Testis (tissue), 5 donors: ENCODE data around the gene FBLN5. TPM values are rescaled to one million over a fixed set of nuclear protein-coding genes. Genes with fewer than 3 reads are reported as not detected.
A peak's percentile ranks its signal among the peaks of the same experiment; 100 is the strongest.

ENCODE experiments used
- DNase-seq: peaks from one replicate; pipeline ENCODE4 v3.0.0-alpha.2; 2019
- H3K27ac ChIP-seq, 2 donors: fragments of 200-600 bp; sonication (generic); one replicate each; pipeline ENCODE4 v1.5.1; 2019
- H3K27me3 ChIP-seq: fragments of 200-600 bp; sonication (generic); one replicate; pipeline ENCODE4 v1.5.1; 2019
- H3K36me3 ChIP-seq: fragments of 200-600 bp; sonication (generic); one replicate; pipeline ENCODE4 v1.5.1; 2017; ENCODE audit warnings: low read depth; ENCODE audit errors: missing control alignments
- H3K4me1 ChIP-seq: fragments of 200-600 bp; sonication (generic); one replicate; pipeline ENCODE4 v1.5.1; 2019
- H3K4me3 ChIP-seq, 2 donors: fragments of 200-600 bp; sonication (generic); one replicate each; pipeline ENCODE4 v1.5.1; 2017 to 2019
- H3K9me3 ChIP-seq: fragments of 200-600 bp; sonication (generic); one replicate; pipeline ENCODE4 v1.5.1; 2017
- CTCF ChIP-seq, 3 experiments: fragments of 450-650 bp in 2 of 3; fragments of 200-600 bp in 1 of 3; sonication (generic) in 1 of 3; IDR thresholded peaks; one replicate each; pipeline ENCODE4 v1.5.1; 2016 to 2019; ENCODE audit warnings: antibody characterized with exemption in 3 of 3, mild to moderate bottlenecking in 2 of 3, moderate library complexity in 1 of 3
- POLR2A ChIP-seq: fragments of 450-650 bp; IDR thresholded peaks from one replicate; pipeline ENCODE4 v1.6.1; 2017; ENCODE audit warnings: antibody characterized with exemption, mild to moderate bottlenecking, moderate library complexity
- WGBS, 2 donors: methylation state at CpG; one replicate each; pipeline ENCODE4 v1.1.5; 2018; 5-methylcytosine and 5-hydroxymethylcytosine counted together
- intact Hi-C: fragments of 100-400 bp; cut with DNase I; formaldehyde crosslinking; loops from one replicate; pipeline ENCODE4 v1.15.1; 2023; ENCODE audit warnings: low total_unique reads
- long read RNA-seq, 2 donors: transcript quantifications; one replicate each; lab custom pipeline, GENCODE V29; 2026
- polyA plus RNA-seq: library from polyadenylated mRNA; stranded (reverse); fragments of 350-450 nt; fragmentation: Illumina TruSeq; extraction: RNeasy Lipid Tissue Mini Kit (QIAGEN cat#74804); gene quantifications from one replicate; pipeline ENCODE4 v1.2.3, GENCODE V29; 2014; ENCODE audit warnings: low read depth, low replicate concordance; ENCODE audit not compliant: insufficient read depth
- total RNA-seq, 2 donors: library from RNA; depleted of rRNA; stranded (reverse); fragments of >200 nt; gene quantifications; one replicate each; pipeline ENCODE4 v1.2.3, GENCODE V29; 2016

FBLN5 gene
- total RNA-seq (100 to 1,000 TPM in 1 of 2 donors, 10 to 100 TPM in 1; 88.1 to 110 TPM), polyA plus RNA-seq (118 TPM)
- long read RNA-seq, donor 1, transcript FBLN5-202 (11 exons, 2,123 nt): major isoform, 10 of 38 reads
- long read RNA-seq, donor 1, partial matches to known transcripts: 27 of 38 reads
- long read RNA-seq, donor 1, other reads (novel, unspliced or antisense): 0 of 38 reads
- long read RNA-seq, donor 2, partial matches to known transcripts: 13 of 16 reads
- long read RNA-seq, donor 2, other reads (novel, unspliced or antisense): 0 of 16 reads

GRCh38 chr14:91947475-91948184, at the start of gene FBLN5:
TSS of gene FBLN5 (minus strand) at chr14:91947694. CDS start at chr14:91947229, 465 bp downstream.
- peak; percentile 62 for DNase-seq
- intact Hi-C loops: no loop called here
- H3K27me3 ChIP-seq: no peaks in the 10 kb centered on the region

GRCh38 chr14:91996948-91997371, 49.5 kb upstream of the FBLN5 start:
- WGBS, 2 donors: 48 to 55% methylated on average over 2 of the region's 2 CpGs

More at GRCh38 chr14:91947475-91948184, at the start of gene FBLN5:
- TF ChIP-seq CTCF (IDR thresholded peaks at IDR 0.05) (no peak), POLR2A (no peak)
- H3K27ac ChIP-seq: peak within 1 kb of the TSS; percentile 41 to 87
- H3K9me3 ChIP-seq: no peaks in the 10 kb centered on the region
- 4% methylated on average over 13 to 42 of the region's 54 CpGs for WGBS, 2 donors
- no peaks in the 10 kb centered on the region for H3K36me3 ChIP-seq
- H3K4me3 ChIP-seq: peak within 1 kb of the TSS; percentile 65 to 75
- no peaks in the 10 kb centered on the region for H3K4me1 ChIP-seq

GRCh38 chr14:91987192-91987591, 39.7 kb upstream of the FBLN5 start:
- no peaks in the 10 kb centered on the region for H3K36me3 ChIP-seq
- intact Hi-C loops: no loop called here

More at GRCh38 chr14:91996948-91997371, 49.5 kb upstream of the FBLN5 start:
- Histone ChIP-seq H3K4me3 (no peak overlapping the region), H3K36me3 (no peaks in the 10 kb centered on the region), H3K9me3 (no peaks in the 10 kb centered on the region), H3K27ac (no peak overlapping the region), H3K4me1 (no peaks in the 10 kb centered on the region), H3K27me3 (no peaks in the 10 kb centered on the region)
- no peak for TF ChIP-seq POLR2A
- TF ChIP-seq CTCF (IDR thresholded peaks at IDR 0.05): peak in 2 of 3 experiments; percentile 43 to 54
- DNase-seq: no peak
- intact Hi-C loops: no loop called here

GRCh38 chr14:91985521-91986255, 38.2 kb upstream of the FBLN5 start:
- no peak overlapping the region for H3K27ac ChIP-seq

More at GRCh38 chr14:91987192-91987591, 39.7 kb upstream of the FBLN5 start:
- DNase-seq: no peak
- Histone ChIP-seq H3K27me3 (no peaks in the 10 kb centered on the region), H3K27ac (no peak overlapping the region), H3K4me3 (no peak overlapping the region), H3K4me1 (no peaks in the 10 kb centered on the region), H3K9me3 (no peaks in the 10 kb centered on the region)
- TF ChIP-seq POLR2A (no peak), CTCF (IDR thresholded peaks at IDR 0.05) (no peak)
- WGBS, 2 donors: 81 to 89% methylated on average over 3 of the region's 3 CpGs

More at GRCh38 chr14:91985521-91986255, 38.2 kb upstream of the FBLN5 start:
- intact Hi-C loops: no loop called here
- H3K4me1 ChIP-seq: no peaks in the 10 kb centered on the region
- H3K36me3 ChIP-seq: no peaks in the 10 kb centered on the region
- no peaks in the 10 kb centered on the region for H3K9me3 ChIP-seq
- TF ChIP-seq CTCF (IDR thresholded peaks at IDR 0.05): no peak
- 48 to 55% methylated on average over 4 of the region's 4 CpGs for WGBS, 2 donors
- H3K27me3 ChIP-seq: no peaks in the 10 kb centered on the region
- DNase-seq: no peak
- H3K4me3 ChIP-seq: no peak overlapping the region
